Measurements from ENCODE around the gene OGFR.

Gene OGFR

GRCh38 chr20:62804627-62805154, at the start of gene OGFR:
TSS of gene OGFR (plus strand) at chr20:62804835. CDS start at chr20:62804860, 25 bp downstream.
- peak; percentile 66 for DNase-seq

GRCh38 chr20:62754991-62755356, 49.7 kb upstream of the OGFR start:
- DNase-seq = no peak

- DNase-seq = no peak
Measured at GRCh38 chr20:62755817-62756724, 48.6 kb upstream of the OGFR start.

- DNase-seq = no peak
Measured at GRCh38 chr20:62758226-62758912, 46.3 kb upstream of the OGFR start.

GRCh38 chr20:62759981-62760431, 44.6 kb upstream of the OGFR start:
- no peak for DNase-seq

GRCh38 chr20:62760471-62760855, 44.2 kb upstream of the OGFR start:
- no peak for DNase-seq

- no peak for DNase-seq
Measured at GRCh38 chr20:62760856-62761758, 43.5 kb upstream of the OGFR start.

GRCh38 chr20:62761759-62762131, 42.9 kb upstream of the OGFR start:
- DNase-seq = no peak

GRCh38 chr20:62762376-62762775, 42.3 kb upstream of the OGFR start:
- no peak for DNase-seq

- no peak for DNase-seq
Measured at GRCh38 chr20:62762801-62763368, 41.8 kb upstream of the OGFR start.

GRCh38 chr20:62763404-62763803, 41.2 kb upstream of the OGFR start:
- no peak for DNase-seq

- no peak for DNase-seq
Measured at GRCh38 chr20:62764156-62764935, 40.3 kb upstream of the OGFR start.

GRCh38 chr20:62765021-62765420, 39.6 kb upstream of the OGFR start:
- no peak for DNase-seq

- DNase-seq = no peak
Measured at GRCh38 chr20:62765432-62766070, 39.1 kb upstream of the OGFR start.

- DNase-seq = no peak
Measured at GRCh38 chr20:62766071-62766450, 38.6 kb upstream of the OGFR start.

- no peak for DNase-seq
Measured at GRCh38 chr20:62766716-62767115, 37.9 kb upstream of the OGFR start.

- no peak for DNase-seq
Measured at GRCh38 chr20:62768234-62768546, 36.4 kb upstream of the OGFR start.

- DNase-seq = no peak
Measured at GRCh38 chr20:62768551-62769287, 35.9 kb upstream of the OGFR start.

- DNase-seq = no peak
Measured at GRCh38 chr20:62769346-62770071, 35.1 kb upstream of the OGFR start.

Data from NCI-H146 (cell line).